Nucleus accumbens (tissue), 56 donors: ENCODE measurements around the gene SH2B2.
A peak's percentile ranks its signal among the peaks of the same experiment; 100 is the strongest.
"Not testable (repeated sequence)": the region's sequence is repeated elsewhere in the genome, so short reads cannot be mapped to it uniquely, and the experiment has no call there.

ENCODE experiments used
- DNase-seq, 56 donors: peaks; one replicate each; lab custom pipeline; 2025; lab: John Stamatoyannopoulos, UW

The SH2B2 gene

DNA sequence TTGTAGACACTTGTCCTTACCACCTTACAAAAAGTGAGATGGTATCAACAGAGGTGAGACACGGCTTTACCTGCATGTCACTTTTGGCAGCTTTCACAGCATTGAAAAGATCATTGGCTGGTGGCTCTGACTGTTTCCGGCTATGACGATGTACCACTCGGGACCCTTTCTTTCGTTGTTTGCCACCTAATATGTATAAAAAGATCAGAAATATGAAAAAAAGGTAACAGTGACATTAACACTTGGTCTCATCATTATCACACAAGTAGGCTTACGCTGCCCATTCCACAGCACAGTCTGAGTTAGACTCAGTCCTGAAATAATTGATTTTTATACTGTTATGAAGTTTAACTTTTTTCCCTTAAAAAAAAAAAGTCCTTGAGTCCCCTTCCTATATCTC lies 40.5 kb downstream of the SH2B2 start:
- DNase-seq: not testable (repeated sequence)

- not testable (repeated sequence) for DNase-seq
Observed at GRCh38 chr7:102328863-102329262, 42.2 kb downstream of the SH2B2 start.

GRCh38 chr7:102329366-102329765 lies 42.7 kb downstream of the SH2B2 start:
- DNase-seq: not testable (repeated sequence)

DNA sequence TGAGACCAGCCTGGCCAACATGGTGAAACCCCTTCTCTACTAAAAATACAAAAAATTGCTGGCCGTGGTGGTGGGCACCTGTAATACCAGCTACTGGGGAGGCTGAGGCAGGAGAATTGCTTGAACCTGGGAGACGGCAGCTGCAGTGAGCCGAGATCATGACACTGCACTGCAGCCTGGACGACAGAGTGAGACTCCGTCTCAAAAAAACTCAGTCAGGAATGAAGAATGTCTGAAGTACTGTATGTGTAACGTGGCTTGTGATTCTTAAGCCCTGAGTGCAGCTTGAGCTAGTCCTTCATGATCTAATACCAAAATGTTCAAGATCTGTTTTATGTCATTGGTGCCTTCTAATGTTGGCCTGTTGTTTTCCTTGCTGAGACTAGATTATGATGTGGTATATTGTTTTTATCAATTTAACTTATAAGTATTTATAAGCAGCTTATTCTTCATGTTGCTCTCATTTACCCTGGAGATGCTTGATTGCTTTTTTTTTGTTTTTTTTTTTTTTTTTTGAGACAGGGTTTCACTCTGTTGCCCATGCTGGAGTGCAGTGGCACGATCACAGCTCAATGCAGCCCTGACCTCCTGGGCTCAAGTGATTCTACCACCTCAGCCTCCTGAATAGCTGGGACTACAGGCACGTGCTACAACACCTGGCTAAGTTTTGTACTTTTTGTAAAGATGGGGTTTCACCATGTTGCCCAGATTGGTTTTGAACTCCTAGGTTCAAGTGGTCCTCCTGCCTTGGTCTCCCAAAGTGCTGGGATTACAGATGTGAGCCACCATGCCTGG lies 44.2 kb downstream of the SH2B2 start:
- not testable (repeated sequence) for DNase-seq

GRCh38 chr7:102335574-102335973 lies 48.9 kb downstream of the SH2B2 start:
- not testable (repeated sequence) for DNase-seq

- DNase-seq: not testable (repeated sequence)
Observed at GRCh38 chr7:102337002-102337401, 50.3 kb downstream of the SH2B2 start.

GRCh38 chr7:102337420-102337819 lies 50.8 kb downstream of the SH2B2 start:
- DNase-seq: not testable (repeated sequence)

DNA sequence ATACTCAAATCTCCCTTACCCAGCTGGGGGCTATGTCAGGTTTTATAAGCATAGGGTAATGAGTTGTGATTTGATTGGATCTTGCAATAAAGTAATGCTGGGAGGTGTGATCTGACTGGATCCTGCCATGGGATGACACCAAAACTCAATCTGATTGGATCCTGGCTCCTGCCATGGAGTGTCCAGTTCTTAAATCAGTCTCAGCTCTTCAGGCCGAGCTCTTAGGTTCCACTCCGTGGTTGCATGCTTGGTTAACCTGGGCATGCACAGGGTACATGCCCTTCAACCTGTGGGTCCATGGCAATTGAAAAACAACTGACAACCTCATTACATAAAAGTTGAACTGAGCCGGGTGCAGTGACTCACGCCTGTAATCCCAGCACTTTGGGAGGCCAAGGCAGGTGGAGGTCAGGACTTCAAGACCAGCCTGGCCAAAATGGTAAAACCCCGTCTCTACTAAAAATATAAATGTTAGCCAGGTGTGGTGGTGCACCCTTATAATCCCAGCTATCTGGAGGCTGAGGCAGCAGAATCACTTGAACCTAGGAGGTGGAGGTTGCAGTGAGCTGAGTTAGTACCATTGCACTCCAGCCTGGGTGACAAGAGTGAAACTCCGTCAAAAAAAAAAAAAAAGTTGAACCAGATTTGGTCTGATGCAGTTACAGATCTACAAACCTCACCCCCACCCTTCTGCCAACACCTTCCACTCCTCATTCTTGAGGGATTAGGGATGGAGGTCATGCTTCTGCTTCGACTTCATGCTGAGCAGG lies 54.1 kb downstream of the SH2B2 start:
- DNase-seq: not testable (repeated sequence)

DNA sequence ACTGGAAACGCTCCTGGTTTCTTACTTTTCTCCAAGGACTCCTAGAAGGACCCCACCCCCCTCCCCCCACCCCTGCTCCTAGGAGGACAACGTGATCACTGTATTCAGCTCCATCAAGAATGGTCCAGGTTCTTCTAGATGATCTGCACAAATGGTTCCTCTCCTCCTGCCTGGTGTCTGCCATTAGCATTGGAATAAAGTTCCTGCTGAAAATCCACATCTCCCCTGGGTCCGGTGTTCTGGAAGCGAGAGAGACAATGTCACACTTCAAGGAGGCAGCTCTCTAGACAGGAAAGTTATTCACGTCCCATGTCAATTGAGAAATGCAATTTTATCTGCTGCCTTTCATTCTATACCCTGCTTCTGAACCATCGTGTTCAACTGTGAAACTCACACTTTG lies 60.3 kb downstream of the SH2B2 start:
- not testable (repeated sequence) for DNase-seq

DNA sequence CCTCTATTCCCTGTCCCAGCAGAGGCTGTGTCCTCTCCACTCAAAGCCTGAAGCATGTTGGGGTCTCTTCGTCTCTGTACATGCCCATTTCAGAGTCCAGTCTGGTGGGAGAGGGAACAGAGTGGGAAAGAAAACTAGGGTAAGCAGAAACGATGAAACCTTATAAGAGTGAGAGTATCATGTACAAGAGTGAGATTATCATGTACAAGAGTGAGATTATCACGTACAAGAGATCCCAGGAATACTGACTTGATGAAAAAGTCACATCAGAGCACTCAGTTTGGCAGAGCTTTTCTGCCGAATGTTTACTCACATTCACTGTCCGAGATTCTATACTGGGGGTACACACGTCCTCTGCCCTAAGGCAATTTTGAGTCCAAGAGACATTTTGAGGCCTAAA lies 69.7 kb downstream of the SH2B2 start, which contains the start of gene SPDYE6:
Gene SPDYE6, minus strand, starts transcription at position 101 of the 400 bp plus-strand sequence. CDS start 421 bp downstream, outside the sequence.
- DNase-seq: not testable (repeated sequence)

DNA sequence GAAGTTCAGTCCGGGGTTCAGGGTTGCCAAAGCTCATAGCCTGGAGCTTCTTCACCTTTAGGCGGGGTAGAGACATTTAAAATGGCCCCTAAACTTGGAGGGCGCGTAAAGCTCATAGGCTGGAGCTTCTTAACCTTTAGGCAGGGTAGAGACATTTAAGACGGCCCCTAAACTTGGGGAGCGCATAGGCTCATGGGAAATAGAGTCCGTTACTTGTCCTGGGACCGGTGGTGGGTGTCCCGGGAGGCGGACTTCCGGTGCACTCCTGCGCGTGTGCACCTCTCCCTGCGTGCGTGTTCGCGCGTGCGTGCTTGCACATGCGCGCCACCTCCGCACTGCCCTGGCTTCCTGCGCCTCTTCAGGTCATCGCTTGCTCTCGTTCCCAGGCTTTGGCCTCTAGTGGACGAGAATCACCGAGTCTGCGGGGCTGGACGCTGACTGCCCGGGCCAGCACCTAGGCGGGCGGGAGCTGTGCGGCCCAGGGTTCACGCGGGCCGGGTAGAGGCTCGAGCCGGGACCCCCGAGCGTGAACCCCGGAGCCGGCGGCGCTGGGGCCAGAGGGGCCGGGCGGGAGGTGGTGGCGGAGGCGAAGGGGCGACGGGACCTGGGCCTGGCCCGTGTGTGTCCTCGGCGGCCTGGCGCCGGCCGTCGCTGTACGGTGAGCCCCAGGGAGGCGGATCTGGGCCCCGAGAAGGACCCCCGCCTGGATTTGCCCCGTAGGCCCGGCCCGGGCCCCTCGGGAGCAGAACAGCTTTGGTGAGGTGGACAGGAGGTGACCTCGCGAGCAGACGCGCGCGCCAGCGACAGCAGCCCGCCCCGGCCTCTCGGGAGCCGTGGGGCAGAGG lies 77.1 kb downstream of the SH2B2 start:
- peak; percentile 78 to 98 (median 94) for DNase-seq

- not testable (repeated sequence) for DNase-seq
Observed at GRCh38 chr7:102364394-102364886, 77.8 kb downstream of the SH2B2 start.

DNA sequence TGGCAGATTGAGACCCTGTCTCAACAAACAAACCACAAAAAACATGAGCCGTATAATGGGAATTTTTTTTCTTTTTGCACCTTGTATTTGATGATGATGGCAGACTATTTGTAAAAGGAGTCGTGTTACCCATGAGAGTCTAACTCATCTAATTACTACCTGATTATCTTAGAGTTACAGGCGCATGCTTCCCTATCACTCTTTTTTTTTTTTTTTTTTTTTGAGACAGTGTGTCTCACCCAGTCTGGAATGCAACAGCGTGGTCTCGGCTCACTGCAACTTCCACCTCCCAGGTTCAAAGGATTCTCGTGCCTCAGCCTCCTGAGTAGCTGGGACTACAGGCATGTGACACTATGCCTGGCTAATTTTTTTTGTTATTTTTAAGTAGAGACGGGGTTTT lies 78.7 kb downstream of the SH2B2 start:
- not testable (repeated sequence) for DNase-seq

- not testable (repeated sequence) for DNase-seq
Observed at GRCh38 chr7:102370038-102370437, 83.4 kb downstream of the SH2B2 start.
